GM12801 (cell line): ENCODE data around the gene ARHGAP6.

Source experiments
- TF ChIP-seq, protein P1 (sequence below): IDR thresholded peaks from one replicate; pipeline ENCODE4 v1.5.1; 2011; ENCODE audit warnings: control low read depth; ENCODE audit not compliant: insufficient read length; ENCODE audit errors: extremely low read depth

Gene ARHGAP6

DNA sequence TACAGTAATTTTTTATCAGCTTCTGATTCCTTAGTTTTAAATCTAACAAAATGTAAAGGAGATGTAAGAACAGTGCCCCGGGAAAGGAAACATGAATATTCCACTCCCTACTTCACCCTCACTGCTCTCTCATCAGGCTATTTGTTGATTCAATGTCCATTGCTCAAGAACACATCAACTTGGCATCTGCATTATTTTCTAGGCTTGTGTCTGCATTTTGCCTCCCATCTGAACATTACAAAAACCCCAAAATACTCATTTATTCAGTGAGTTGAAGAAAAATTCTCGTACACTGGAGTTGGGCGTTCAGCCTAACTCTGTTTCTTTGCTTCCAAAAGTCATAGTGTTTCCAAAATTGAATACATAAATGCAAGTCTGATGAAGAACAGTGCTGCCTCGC is 25.6 kb downstream of the ARHGAP6 start:
- TF ChIP-seq, protein P1, sequence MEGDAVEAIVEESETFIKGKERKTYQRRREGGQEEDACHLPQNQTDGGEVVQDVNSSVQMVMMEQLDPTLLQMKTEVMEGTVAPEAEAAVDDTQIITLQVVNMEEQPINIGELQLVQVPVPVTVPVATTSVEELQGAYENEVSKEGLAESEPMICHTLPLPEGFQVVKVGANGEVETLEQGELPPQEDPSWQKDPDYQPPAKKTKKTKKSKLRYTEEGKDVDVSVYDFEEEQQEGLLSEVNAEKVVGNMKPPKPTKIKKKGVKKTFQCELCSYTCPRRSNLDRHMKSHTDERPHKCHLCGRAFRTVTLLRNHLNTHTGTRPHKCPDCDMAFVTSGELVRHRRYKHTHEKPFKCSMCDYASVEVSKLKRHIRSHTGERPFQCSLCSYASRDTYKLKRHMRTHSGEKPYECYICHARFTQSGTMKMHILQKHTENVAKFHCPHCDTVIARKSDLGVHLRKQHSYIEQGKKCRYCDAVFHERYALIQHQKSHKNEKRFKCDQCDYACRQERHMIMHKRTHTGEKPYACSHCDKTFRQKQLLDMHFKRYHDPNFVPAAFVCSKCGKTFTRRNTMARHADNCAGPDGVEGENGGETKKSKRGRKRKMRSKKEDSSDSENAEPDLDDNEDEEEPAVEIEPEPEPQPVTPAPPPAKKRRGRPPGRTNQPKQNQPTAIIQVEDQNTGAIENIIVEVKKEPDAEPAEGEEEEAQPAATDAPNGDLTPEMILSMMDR = no peak

GRCh38 chrX:11632732-11633131 is 33.0 kb downstream of the ARHGAP6 start:
- TF ChIP-seq, protein P1 = no peak

DNA sequence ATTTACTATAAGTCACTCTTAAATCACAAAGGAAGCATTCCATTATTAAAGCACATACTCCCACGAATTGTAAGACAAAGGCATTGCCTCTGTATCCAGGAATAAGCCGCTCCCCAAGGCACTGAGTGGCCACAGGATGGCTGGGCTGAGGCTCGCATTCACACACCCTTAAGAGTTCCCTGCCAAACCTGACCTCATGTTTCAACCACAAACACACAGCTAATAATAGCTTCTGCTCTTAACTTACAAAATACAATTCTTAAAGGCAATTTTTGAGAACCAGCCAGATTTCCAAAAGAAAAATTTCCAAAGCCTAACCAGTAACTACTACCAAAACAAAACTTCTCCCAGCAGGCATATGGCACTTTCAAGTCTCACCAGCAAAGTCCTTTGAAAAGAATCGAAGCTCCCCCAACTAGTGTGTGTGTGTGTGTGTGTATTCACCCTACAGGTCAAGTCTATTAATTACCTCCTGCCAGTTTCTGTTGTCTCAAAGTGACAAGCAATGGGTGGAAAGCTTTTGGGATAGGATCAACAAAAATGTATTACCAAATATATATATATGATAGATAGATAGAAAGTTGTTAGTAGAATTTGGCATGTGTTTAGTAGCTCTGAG is 36.0 kb downstream of the ARHGAP6 start:
- TF ChIP-seq, protein P1 = no peak

GRCh38 chrX:11628399-11628798 is 37.3 kb downstream of the ARHGAP6 start:
- TF ChIP-seq, protein P1 = no peak

DNA sequence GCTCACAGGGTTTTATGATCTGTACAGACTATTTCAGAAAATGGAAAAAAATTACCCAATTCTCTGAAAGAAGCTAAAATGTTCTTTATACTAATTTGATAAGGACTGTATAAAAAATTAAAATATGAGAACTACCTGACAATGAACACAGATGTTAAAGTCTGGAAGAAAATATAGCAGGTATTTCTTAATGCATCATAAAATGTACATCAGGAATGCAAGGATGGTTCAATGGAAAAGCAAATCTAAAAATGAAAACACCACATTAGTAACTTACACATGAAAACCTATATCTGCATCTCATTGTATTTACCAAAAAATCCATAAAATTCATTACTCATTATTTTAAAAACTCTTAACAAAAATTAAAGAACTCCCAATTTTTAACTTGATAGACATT is 39.4 kb downstream of the ARHGAP6 start:
- TF ChIP-seq, protein P1 = no peak

- TF ChIP-seq, protein P1 = no peak
Measured at GRCh38 chrX:11619441-11619840, 46.3 kb downstream of the ARHGAP6 start.

- TF ChIP-seq, protein P1 = no peak
Measured at GRCh38 chrX:11611965-11612364, 53.8 kb downstream of the ARHGAP6 start.
